H1 (cell line): ENCODE measurements around the gene NAA20. TPM values are rescaled to one million over a fixed set of nuclear protein-coding genes. Genes with fewer than 3 reads are reported as not detected.

Experiments
- CTCF ChIA-PET: fragments of 300-600 bp; sonication (Branson Sonifier 250); formaldehyde crosslinking; loops from one replicate; lab custom pipeline; 2021; ENCODE audit not compliant: partially characterized antibody; lab: Charles Lee
- POLR2A ChIA-PET: fragments of 300-600 bp; sonication (Branson Sonifier 250); formaldehyde crosslinking; loops from one replicate; lab custom pipeline; 2021; ENCODE audit warnings: inconsistent platforms; ENCODE audit not compliant: partially characterized antibody; lab: Charles Lee
- DNase-seq, 2 experiments: peaks; one replicate each; pipeline versions ENCODE4 v3.0.0 to v3.0.0-alpha.2; 2010 to 2022; ENCODE audit warnings: low spot score in 2 of 2, low read depth in 1 of 2, mixed read lengths in 1 of 2
- FAIRE-seq: peaks from 2 replicates; lab custom pipeline; 2011; peaks lifted over from hg19 to GRCh38; lab: Jason Lieb, UNC
- H2AFZ ChIP-seq: 2 replicates; pipeline ENCODE4 v1.8.1; 2012; ENCODE audit warnings: low read length, inconsistent platforms
- H2AK5ac ChIP-seq: 2 replicates; pipeline ENCODE4 v1.6.1; 2013; ENCODE audit warnings: low read depth, low read length
- H2BK120ac ChIP-seq: replicated peaks from 2 replicates; pipeline ENCODE3; 2013; ENCODE audit warnings: low read depth, low read length, inconsistent platforms
- H2BK12ac ChIP-seq: 2 replicates; pipeline ENCODE4 v1.6.1; 2013; ENCODE audit warnings: low read depth, low read length
- H2BK15ac ChIP-seq: 2 replicates; pipeline ENCODE4 v1.6.1; 2013; ENCODE audit warnings: low read length
- H2BK20ac ChIP-seq: 2 replicates; pipeline ENCODE4 v1.6.1; 2013; ENCODE audit warnings: low read length
- H2BK5ac ChIP-seq: 2 replicates; pipeline ENCODE4 v1.6.1; 2013; ENCODE audit warnings: low read depth, low read length
- H3K14ac ChIP-seq: 2 replicates; pipeline ENCODE4 v1.6.1; 2013; ENCODE audit warnings: inconsistent platforms; ENCODE audit not compliant: insufficient read length
- H3K18ac ChIP-seq: 2 replicates; pipeline ENCODE4 v1.6.1; 2013; ENCODE audit warnings: low read length; ENCODE audit errors: extremely low read depth
- H3K23ac ChIP-seq: 2 replicates; pipeline ENCODE4 v1.6.1; 2013; ENCODE audit warnings: inconsistent platforms; ENCODE audit not compliant: insufficient read length
- H3K23me2 ChIP-seq: 2 replicates; pipeline ENCODE4 v1.6.1; 2013; ENCODE audit warnings: low read depth, low read length
- H3K27ac ChIP-seq: 2 replicates; pipeline ENCODE4 v1.6.1; 2011; ENCODE audit warnings: low read depth, low read length, inconsistent platforms
- H3K27me3 ChIP-seq, 4 experiments: replicated peaks in 1 of 4; 1 replicate in 1 of 4; 2 replicates in 3 of 4; pipeline versions ENCODE4 v1.6.1 to v1.8.1; 2011 to 2013; ENCODE audit warnings: low read length in 3 of 4, mild to moderate bottlenecking in 3 of 4, inconsistent platforms in 2 of 4, mixed read lengths in 2 of 4, moderate library complexity in 1 of 4; ENCODE audit not compliant: control insufficient read depth in 3 of 4, insufficient read depth in 3 of 4; ENCODE audit errors: extremely low read depth in 1 of 4
- H3K36me3 ChIP-seq, 4 experiments: 2 replicates each; pipeline versions ENCODE4 v1.6.1 to v1.8.1; 2011 to 2013; ENCODE audit warnings: mild to moderate bottlenecking in 4 of 4, low read length in 3 of 4, moderate library complexity in 2 of 4, control low read depth in 1 of 4, inconsistent platforms in 1 of 4; ENCODE audit not compliant: insufficient read depth in 4 of 4, control insufficient read depth in 2 of 4
- H3K4ac ChIP-seq: replicated peaks from 2 replicates; pipeline ENCODE3; 2013; ENCODE audit warnings: low read length, low read depth, mixed read lengths, inconsistent platforms; ENCODE audit not compliant: insufficient read length
- H3K4me1 ChIP-seq, 4 experiments: replicated peaks in 1 of 4; 1 replicate in 1 of 4; 2 replicates in 3 of 4; pipeline versions ENCODE4 v1.6.1 to v1.8.1; 2011 to 2013; ENCODE audit warnings: low read length in 3 of 4, inconsistent platforms in 2 of 4, mixed read lengths in 1 of 4; ENCODE audit not compliant: insufficient read depth in 4 of 4, control insufficient read depth in 3 of 4
- H3K4me2 ChIP-seq, 2 experiments: 2 replicates each; pipeline versions ENCODE4 v1.6.1 to v1.8.1; 2011 to 2013; ENCODE audit warnings: low read depth in 2 of 2, low read length in 2 of 2, control low read depth in 1 of 2, inconsistent platforms in 1 of 2, mild to moderate bottlenecking in 1 of 2; ENCODE audit not compliant: insufficient read depth in 1 of 2
- H3K4me3 ChIP-seq, 4 experiments: fragments of 200-600, 300-600 bp in 1 of 4; sonication (generic), shearing (Covaris generic), sonication (Bioruptor Twin) in 1 of 4; 2 replicates each; pipeline versions ENCODE4 v1.5.1 to v1.8.1; 2011 to 2016; ENCODE audit warnings: low read length in 4 of 4, low read depth in 3 of 4, control low read depth in 2 of 4, inconsistent platforms in 2 of 4, mild to moderate bottlenecking in 2 of 4, mixed read lengths in 1 of 4, moderate library complexity in 1 of 4; ENCODE audit not compliant: insufficient read depth in 2 of 4; ENCODE audit errors: extremely low read depth in 1 of 4
- H3K56ac ChIP-seq: replicated peaks from 2 replicates; pipeline ENCODE3; 2013; ENCODE audit warnings: low read depth, mild to moderate bottlenecking, mixed read lengths, low read length, inconsistent platforms; ENCODE audit not compliant: insufficient read length
- H3K79me1 ChIP-seq: 2 replicates; pipeline ENCODE4 v1.6.1; 2013; ENCODE audit warnings: low read depth, low read length, control low read depth
- H3K79me2 ChIP-seq, 2 experiments: 2 replicates each; pipeline versions ENCODE4 v1.6.1 to v1.8.1; 2012 to 2013; ENCODE audit warnings: low read length in 2 of 2, mild to moderate bottlenecking in 2 of 2, inconsistent platforms in 1 of 2; ENCODE audit not compliant: insufficient read depth in 2 of 2, control insufficient read depth in 1 of 2
- H3K9ac ChIP-seq, 4 experiments: replicated peaks in 1 of 4; 1 replicate in 1 of 4; 2 replicates in 3 of 4; pipeline versions ENCODE4 v1.6.1 to v1.8.1; 2011 to 2013; ENCODE audit warnings: low read depth in 3 of 4, low read length in 3 of 4, control low read depth in 2 of 4, mild to moderate bottlenecking in 2 of 4, moderate library complexity in 2 of 4, inconsistent platforms in 1 of 4; ENCODE audit errors: extremely low read depth in 1 of 4
- H3K9me3 ChIP-seq, 2 experiments: 2 replicates each; pipeline versions ENCODE4 v1.6.1 to v1.8.1; 2012 to 2013; ENCODE audit warnings: mild to moderate bottlenecking in 2 of 2, moderate library complexity in 2 of 2, control low read depth in 1 of 2, inconsistent platforms in 1 of 2, low read depth in 1 of 2, low read length in 1 of 2, mixed read lengths in 1 of 2; ENCODE audit not compliant: insufficient read depth in 2 of 2
- H4K20me1 ChIP-seq, 2 experiments: replicated peaks in 1 of 2; 2 replicates each; pipeline versions ENCODE3 to v1.8.1; 2011 to 2013; ENCODE audit warnings: inconsistent platforms in 2 of 2, low read length in 2 of 2, mild to moderate bottlenecking in 1 of 2; ENCODE audit not compliant: insufficient read depth in 2 of 2, control insufficient read depth in 1 of 2
- H4K5ac ChIP-seq: 2 replicates; pipeline ENCODE4 v1.6.1; 2013; ENCODE audit warnings: low read length, low read depth, mixed read lengths, inconsistent platforms; ENCODE audit not compliant: insufficient read length
- H4K8ac ChIP-seq: 2 replicates; pipeline ENCODE4 v1.8.0; 2013; ENCODE audit warnings: mild to moderate bottlenecking, moderate library complexity, low read length, inconsistent platforms; ENCODE audit not compliant: insufficient read depth; ENCODE audit errors: extremely low read depth
- H4K91ac ChIP-seq: replicated peaks from 2 replicates; pipeline ENCODE3; 2013; ENCODE audit warnings: low read length, mixed read lengths, inconsistent platforms; ENCODE audit not compliant: insufficient read length
- CBX5 ChIP-seq: fragments of 300-800, 300-1000 bp; sonication (generic); IDR thresholded peaks from 2 replicates; pipeline ENCODE4 v1.7.1; 2016; ENCODE audit warnings: antibody characterized with exemption, low read length, low read depth
- JUND ChIP-seq: IDR thresholded peaks from 2 replicates; pipeline ENCODE4 v1.6.1; 2011; ENCODE audit warnings: mild to moderate bottlenecking, improper control_type of control experiment, low read length
- WGBS, 2 experiments: shearing (Covaris generic) in 1 of 2; methylation state at CpG; one replicate each; pipeline versions ENCODE4 v1.1.6 to v1.1.7; 2013 to 2015; ENCODE audit warnings: low lambda C conversion rate in 2 of 2, mixed read lengths in 2 of 2, inconsistent platforms in 1 of 2, low coverage in 1 of 2, missing lambda C conversion rate in 1 of 2; ENCODE audit not compliant: insufficient replicate concordance in 2 of 2, insufficient coverage in 1 of 2, insufficient read length in 1 of 2; ENCODE audit errors: extremely low coverage in 1 of 2, missing lambda C conversion rate in 1 of 2; 5-methylcytosine and 5-hydroxymethylcytosine counted together
- polyA plus RNA-seq, 7 experiments: library from polyadenylated mRNA; depleted of rRNA in 3 of 7; stranded (reverse) in 5 of 7; unstranded in 2 of 7; fragments of >200 nt in 5 of 7; fragments of 200-250 nt in 2 of 7; gene quantifications; 1 replicate in 5 of 7; 2 replicates in 1 of 7; 4 replicates in 1 of 7; pipeline versions ENCODE4 v1.2.1 to v1.2.3, GENCODE V29; 2011 to 2013; ENCODE audit warnings: missing spikeins in 2 of 7, mixed read lengths in 2 of 7
- total RNA-seq: library from RNA; stranded (reverse); fragmentation: NEBNext Ultra II Directional; extraction: Animal tissue kit (Norgen Biotek cat#: 25700); gene quantifications from 2 replicates; pipeline ENCODE4 v1.2.1, GENCODE V29; 2021

NAA20 gene
- total and polyA plus RNA-seq, 2 of the 8 experiments (the other 6 are each of a cell fraction or from before 2014, with no cell fraction given) = 21.9 to 41.1 TPM

DNA sequence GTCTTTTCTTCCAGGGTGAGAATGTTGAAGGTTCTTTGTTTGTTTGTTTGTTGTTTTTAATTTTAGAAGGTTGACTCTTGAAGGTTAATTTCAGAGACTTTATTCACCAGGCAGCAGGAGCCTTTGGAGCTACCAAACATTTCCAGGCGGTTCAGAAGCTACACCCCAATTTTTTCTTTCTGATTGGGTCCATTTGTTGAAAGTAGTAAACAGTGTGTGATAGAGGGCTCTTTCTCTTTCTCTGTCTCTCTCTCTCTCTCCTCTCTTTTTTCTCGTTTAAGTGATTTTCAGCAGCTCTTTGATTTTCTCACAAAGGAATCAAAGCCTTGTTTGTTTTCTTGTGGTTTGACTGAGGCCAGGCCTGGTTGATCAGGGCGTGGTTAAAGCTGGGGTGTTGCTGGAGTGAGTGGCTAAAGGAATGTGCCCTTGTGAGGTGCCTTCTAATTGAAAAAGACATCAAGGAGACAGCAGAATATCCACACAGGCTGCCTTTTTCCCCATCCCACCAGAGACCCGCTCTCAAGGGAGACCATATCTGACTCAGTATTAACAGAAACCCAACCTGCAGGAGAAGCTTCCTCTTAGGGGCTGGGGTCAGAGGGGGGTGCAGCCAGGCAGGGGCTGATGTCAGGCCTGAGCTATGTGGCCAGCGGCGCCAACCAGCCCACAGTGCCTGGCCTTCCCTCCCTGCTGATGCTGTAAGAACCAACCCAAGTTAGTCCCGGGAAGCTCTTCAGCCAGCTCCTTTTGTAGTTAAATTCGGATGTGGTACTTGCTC is 40.4 kb upstream of the NAA20 start:
- Histone ChIP-seq H3K27ac (no peak overlapping the region), H4K5ac (no peak overlapping the region), H3K27me3 (no peaks in the 10 kb centered on the region), H2BK12ac (no peak overlapping the region), H3K9me3 (no peaks in the 10 kb centered on the region), H2BK20ac (no peak overlapping the region), H3K23ac (no peak overlapping the region), H2BK5ac (no peak overlapping the region), H3K14ac (no peak overlapping the region), H3K79me1 (no peaks in the 10 kb centered on the region), H4K20me1 (no peaks in the 10 kb centered on the region), H3K56ac (no peak overlapping the region), H3K36me3 (no peaks in the 10 kb centered on the region), H3K9ac (no peak overlapping the region), H3K18ac (peak overlapping the region; percentile 60; the same call in 1 of the 2 replicates), H3K4me2 (no peak overlapping the region; a peak in 1 of 4 replicates), H2AFZ (no peak overlapping the region), H2AK5ac (no peak overlapping the region), H2BK120ac (no peak overlapping the region), H3K4ac (no peak overlapping the region), H3K4me1 (peaks cover 0 to 7% (median 0%) of the 10 kb centered on the region in 4 experiments; a peak in 3 of 7 replicates), H2BK15ac (no peak overlapping the region), H3K23me2 (0 out of 2 replicates have a peak, but pooled peaks cover 4% of the 10 kb centered on the region), H4K91ac (no peak overlapping the region), H3K4me3 (no peak overlapping the region), H3K79me2 (no peaks in the 10 kb centered on the region), H4K8ac (no peak overlapping the region)
- ChIA-PET POLR2A (no interaction called here), CTCF (interaction anchor here (1.0 to 1.7 kb wide), 7 partner anchors 9 to 192 kb away, joined by 3 to 11 read pairs (median 3); no protein-coding TSS in a partner anchor)
- WGBS, 2 experiments = 66% methylated on average over 8 of the region's 8 CpGs; no CpG with 5 or more reads in 1 of the 2 experiments
- peak; percentile 47 to 50 for DNase-seq
- no peak for FAIRE-seq
- TF ChIP-seq JUND (0 out of 2 replicates have a peak, but pooled peaks have one; percentile 25), CBX5 (no peak)
